ENCODE results near the gene ATP2A1.
A peak's percentile ranks its signal among the peaks of the same experiment; 100 is the strongest.

ATP2A1 gene

DNA sequence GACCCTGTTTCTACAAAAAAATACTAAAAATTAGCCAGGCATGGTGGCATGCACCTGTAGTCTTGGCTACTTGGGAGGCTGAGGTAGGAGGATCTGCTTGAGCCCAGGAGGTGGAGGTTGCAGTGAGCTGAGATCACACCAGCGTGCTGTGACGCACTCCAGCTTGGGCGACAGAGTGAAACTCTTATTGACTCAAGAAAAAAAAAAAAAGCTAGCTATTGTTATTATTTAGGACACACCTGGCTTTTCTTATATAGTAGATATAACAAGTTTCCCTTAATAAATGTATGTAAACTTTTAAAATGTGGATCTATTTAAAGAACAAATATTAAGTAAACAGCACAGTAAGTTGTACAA is 44.9 kb downstream of the ATP2A1 start:
- Histone ChIP-seq H3K4me3 (ENCODE audit: low read length, poor library complexity, severe bottlenecking) (no peak overlapping the region), H4K20me1 (ENCODE audit: insufficient read depth, low read length, poor library complexity, severe bottlenecking) (peaks cover 9% of the 10 kb centered on the region)

GRCh38 chr16:28923652-28924398 is 45.5 kb downstream of the ATP2A1 start:
- Histone ChIP-seq H3K9me3 (ENCODE audit: insufficient read depth, low read depth, low read length) (no peaks in the 10 kb centered on the region), H3K9ac (ENCODE audit: low read depth, low read length, poor library complexity, severe bottlenecking) (peak overlapping the region; percentile 96), H3F3A (ENCODE audit: low read depth) (peaks cover 6% of the 10 kb centered on the region; the same call in 1 of the 2 replicates), H3K79me2 (ENCODE audit: insufficient read depth, low read length) (peaks cover 7% of the 10 kb centered on the region; the same call in 1 of the 2 replicates), H3K4me2 (ENCODE audit: low read depth, low read length, poor library complexity, severe bottlenecking) (peak overlapping the region; percentile 89), H3K36me3 (ENCODE audit: insufficient read depth, low read length) (peaks cover 6% of the 10 kb centered on the region; the same call in 1 of the 2 replicates), H3K4me1 (ENCODE audit: insufficient read depth, low read length, poor library complexity, severe bottlenecking) (peaks cover 16% of the 10 kb centered on the region), H3K4me3 (ENCODE audit: low read length, poor library complexity, severe bottlenecking) (peak overlapping the region; percentile 79), H4K20me1 (ENCODE audit: insufficient read depth, low read length, poor library complexity, severe bottlenecking) (peaks cover 9% of the 10 kb centered on the region), H3K27me3 (ENCODE audit: insufficient read depth, low read length, poor library complexity, severe bottlenecking) (no peaks in the 10 kb centered on the region), H2AFZ (ENCODE audit: low read length) (no peak overlapping the region), H3K9me2 (replicated peaks; ENCODE audit: low read depth, low read length) (no peaks in the 10 kb centered on the region)
- no peak for TF ChIP-seq EZH2phosphoT487 (IDR thresholded peaks at IDR 0.05; ENCODE audit: borderline replicate concordance)
- TF ChIP-seq, protein P1, sequence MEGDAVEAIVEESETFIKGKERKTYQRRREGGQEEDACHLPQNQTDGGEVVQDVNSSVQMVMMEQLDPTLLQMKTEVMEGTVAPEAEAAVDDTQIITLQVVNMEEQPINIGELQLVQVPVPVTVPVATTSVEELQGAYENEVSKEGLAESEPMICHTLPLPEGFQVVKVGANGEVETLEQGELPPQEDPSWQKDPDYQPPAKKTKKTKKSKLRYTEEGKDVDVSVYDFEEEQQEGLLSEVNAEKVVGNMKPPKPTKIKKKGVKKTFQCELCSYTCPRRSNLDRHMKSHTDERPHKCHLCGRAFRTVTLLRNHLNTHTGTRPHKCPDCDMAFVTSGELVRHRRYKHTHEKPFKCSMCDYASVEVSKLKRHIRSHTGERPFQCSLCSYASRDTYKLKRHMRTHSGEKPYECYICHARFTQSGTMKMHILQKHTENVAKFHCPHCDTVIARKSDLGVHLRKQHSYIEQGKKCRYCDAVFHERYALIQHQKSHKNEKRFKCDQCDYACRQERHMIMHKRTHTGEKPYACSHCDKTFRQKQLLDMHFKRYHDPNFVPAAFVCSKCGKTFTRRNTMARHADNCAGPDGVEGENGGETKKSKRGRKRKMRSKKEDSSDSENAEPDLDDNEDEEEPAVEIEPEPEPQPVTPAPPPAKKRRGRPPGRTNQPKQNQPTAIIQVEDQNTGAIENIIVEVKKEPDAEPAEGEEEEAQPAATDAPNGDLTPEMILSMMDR (conservative IDR thresholded peaks at IDR 0.05; ENCODE audit: low read length) = no peak

More for the DNA sequence above, 44.9 kb downstream of the ATP2A1 start:
- Histone ChIP-seq H3K9me2 (replicated peaks; ENCODE audit: low read depth, low read length) (no peaks in the 10 kb centered on the region), H3K4me2 (ENCODE audit: low read depth, low read length, poor library complexity, severe bottlenecking) (no peak overlapping the region), H3K36me3 (ENCODE audit: insufficient read depth, low read length) (peaks cover 8% of the 10 kb centered on the region; the same call in 1 of the 2 replicates), H3F3A (ENCODE audit: low read depth) (peaks cover 6% of the 10 kb centered on the region; the same call in 1 of the 2 replicates), H3K4me1 (ENCODE audit: insufficient read depth, low read length, poor library complexity, severe bottlenecking) (peaks cover 16% of the 10 kb centered on the region), H3K27me3 (ENCODE audit: insufficient read depth, low read length, poor library complexity, severe bottlenecking) (no peaks in the 10 kb centered on the region), H3K9me3 (ENCODE audit: insufficient read depth, low read depth, low read length) (no peaks in the 10 kb centered on the region), H2AFZ (ENCODE audit: low read length) (no peak overlapping the region), H3K9ac (ENCODE audit: low read depth, low read length, poor library complexity, severe bottlenecking) (peak overlapping the region; percentile 96), H3K79me2 (ENCODE audit: insufficient read depth, low read length) (peaks cover 7% of the 10 kb centered on the region; the same call in 1 of the 2 replicates)
- TF ChIP-seq EZH2phosphoT487 (IDR thresholded peaks at IDR 0.05; ENCODE audit: borderline replicate concordance) = no peak
- TF ChIP-seq, protein P1 (conservative IDR thresholded peaks at IDR 0.05; ENCODE audit: low read length) = no peak

- peak overlapping the region; percentile 96 for H3K9ac ChIP-seq (ENCODE audit: low read depth, low read length, poor library complexity, severe bottlenecking)
- no peak overlapping the region for H2AFZ ChIP-seq (ENCODE audit: low read length)
- H3K4me2 ChIP-seq (ENCODE audit: low read depth, low read length, poor library complexity, severe bottlenecking) = peak overlapping the region; percentile 89
Measured at GRCh38 chr16:28924399-28924761, 46.1 kb downstream of the ATP2A1 start.

More at GRCh38 chr16:28924399-28924761, 46.1 kb downstream of the ATP2A1 start:
- peaks cover 7% of the 10 kb centered on the region; the same call in 1 of the 2 replicates for H3K79me2 ChIP-seq (ENCODE audit: insufficient read depth, low read length)
- H3F3A ChIP-seq (ENCODE audit: low read depth) = peaks cover 6% of the 10 kb centered on the region; the same call in 1 of the 2 replicates
- no peaks in the 10 kb centered on the region for H3K27me3 ChIP-seq (ENCODE audit: insufficient read depth, low read length, poor library complexity, severe bottlenecking)
- H3K4me1 ChIP-seq (ENCODE audit: insufficient read depth, low read length, poor library complexity, severe bottlenecking) = peaks cover 16% of the 10 kb centered on the region
- H4K20me1 ChIP-seq (ENCODE audit: insufficient read depth, low read length, poor library complexity, severe bottlenecking) = peaks cover 9% of the 10 kb centered on the region
- peaks cover 4% of the 10 kb centered on the region; the same call in 1 of the 2 replicates for H3K36me3 ChIP-seq (ENCODE audit: insufficient read depth, low read length)
- H3K9me2 ChIP-seq (replicated peaks; ENCODE audit: low read depth, low read length) = no peaks in the 10 kb centered on the region
- peak overlapping the region; percentile 79 for H3K4me3 ChIP-seq (ENCODE audit: low read length, poor library complexity, severe bottlenecking)
- no peaks in the 10 kb centered on the region for H3K9me3 ChIP-seq (ENCODE audit: insufficient read depth, low read depth, low read length)
- TF ChIP-seq EZH2phosphoT487 (IDR thresholded peaks at IDR 0.05; ENCODE audit: borderline replicate concordance) = no peak
- TF ChIP-seq, protein P1 (conservative IDR thresholded peaks at IDR 0.05; ENCODE audit: low read length) = no peak

Measured in Loucy (cell line).